Fibroblast of lung (primary cell): ENCODE results near the gene GREB1. TPM values are rescaled to one million over a fixed set of nuclear protein-coding genes. Genes with fewer than 3 reads are reported as not detected.

Experiments used
- DNase-seq, 2 donors: peaks; one replicate each; pipeline versions ENCODE4 v3.0.0 to v3.0.0-alpha.2; 2010; ENCODE audit warnings: low read depth in 2 of 2
- H2AFZ ChIP-seq: 2 replicates; pipeline ENCODE4 v1.5.1; 2012; ENCODE audit warnings: low read length, control low read depth, inconsistent platforms
- H3K27ac ChIP-seq: 2 replicates; pipeline ENCODE4 v1.5.1; 2011; ENCODE audit warnings: low read length, control low read depth; ENCODE audit not compliant: insufficient read depth
- H3K27me3 ChIP-seq: 2 replicates; pipeline ENCODE4 v1.5.1; 2011; ENCODE audit warnings: mild to moderate bottlenecking, low read length; ENCODE audit not compliant: control insufficient read depth, insufficient read depth
- H3K36me3 ChIP-seq: 2 replicates; pipeline ENCODE4 v1.5.1; 2011; ENCODE audit warnings: low read length; ENCODE audit not compliant: control insufficient read depth, insufficient read depth
- H3K4me1 ChIP-seq: 2 replicates; pipeline ENCODE4 v1.5.1; 2011; ENCODE audit warnings: low read length; ENCODE audit not compliant: control insufficient read depth, insufficient read depth; ENCODE audit errors: extremely low read depth
- H3K4me2 ChIP-seq: 2 replicates; pipeline ENCODE4 v1.5.1; 2011; ENCODE audit warnings: low read length, control low read depth; ENCODE audit not compliant: insufficient read depth; ENCODE audit errors: extremely low read depth
- H3K4me3 ChIP-seq, 4 experiments: fragments of 200-600 bp in 1 of 4; sonication (generic) in 1 of 4; replicated peaks in 1 of 4; 2 replicates each; pipeline ENCODE4 v1.5.1; 2011 to 2016; ENCODE audit warnings: low read length in 4 of 4, low read depth in 3 of 4, mild to moderate bottlenecking in 3 of 4, control low read depth in 2 of 4, inconsistent platforms in 1 of 4, mixed read lengths in 1 of 4; ENCODE audit not compliant: insufficient read depth in 1 of 4; ENCODE audit errors: control extremely low read depth in 1 of 4
- H3K79me2 ChIP-seq: 2 replicates; pipeline ENCODE4 v1.5.1; 2012; ENCODE audit warnings: mild to moderate bottlenecking, low read length, inconsistent platforms; ENCODE audit not compliant: control insufficient read depth, insufficient read depth
- H3K9ac ChIP-seq: 2 replicates; pipeline ENCODE4 v1.5.1; 2011; ENCODE audit warnings: mild to moderate bottlenecking, low read length, control low read depth; ENCODE audit not compliant: insufficient read depth
- H3K9me3 ChIP-seq: 2 replicates; pipeline ENCODE4 v1.5.1; 2012; ENCODE audit warnings: low read depth, low read length; ENCODE audit not compliant: control insufficient read depth, insufficient read depth
- H4K20me1 ChIP-seq: 2 replicates; pipeline ENCODE4 v1.5.1; 2011; ENCODE audit warnings: low read length; ENCODE audit not compliant: control insufficient read depth, insufficient read depth; ENCODE audit errors: extremely low read depth
- EZH2 ChIP-seq: IDR thresholded peaks from 2 replicates; pipeline ENCODE4 v1.5.1; 2012; ENCODE audit warnings: low read length, control low read depth, mild to moderate bottlenecking; ENCODE audit errors: missing control alignments
- polyA plus RNA-seq, 2 donors: library from polyadenylated mRNA; depleted of rRNA in 1 of 2; stranded (reverse) in 1 of 2; unstranded in 1 of 2; fragments of >200 nt; gene quantifications; 2 replicates each; pipeline ENCODE4 v1.2.1, GENCODE V29; 2011 to 2012; ENCODE audit warnings: missing spikeins in 1 of 2
- total RNA-seq: library from RNA; depleted of rRNA; stranded (reverse); fragments of >200 nt; gene quantifications from 2 replicates; pipeline ENCODE4 v1.2.1, GENCODE V29; 2014
- TF ChIP-seq, protein P1 (sequence below), 2 donors: IDR thresholded peaks in 1 of 2; conservative IDR thresholded peaks in 1 of 2; 1 replicate in 1 of 2; 2 replicates in 1 of 2; pipeline ENCODE4 v1.5.1; 2011 to 2012; ENCODE audit warnings: low read length in 2 of 2, control low read depth in 1 of 2, inconsistent platforms in 1 of 2, low read depth in 1 of 2, mild to moderate bottlenecking in 1 of 2

GREB1 gene
- total and polyA plus RNA-seq, 2 donors (not counting 1 experiment from before 2014, with no cell fraction given) = 0.06 to 2.0 TPM

DNA sequence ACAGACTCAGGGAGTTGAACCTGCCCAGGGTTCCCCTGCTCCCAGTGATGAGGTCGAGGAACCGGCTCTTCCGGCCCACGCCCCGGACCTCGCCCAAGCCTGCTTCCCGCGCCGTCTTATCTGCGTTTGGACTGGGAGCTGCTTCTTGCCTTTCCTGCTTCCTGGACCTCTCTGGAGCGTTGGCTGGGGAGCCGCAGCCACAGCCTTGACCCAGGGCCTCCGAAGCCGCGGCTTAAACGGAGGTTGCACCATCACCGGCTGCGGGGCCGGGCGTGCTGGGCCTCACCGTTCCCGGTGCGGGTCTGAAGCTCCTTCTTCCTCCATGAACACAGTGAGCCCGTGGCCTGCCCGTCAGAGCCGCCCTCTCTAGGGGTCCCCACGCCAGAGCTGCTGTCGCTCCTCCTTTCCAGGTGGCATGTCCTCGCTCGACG, 122.8 kb downstream of the GREB1 start:
- Histone ChIP-seq H3K27ac (no peak overlapping the region), H2AFZ (no peak overlapping the region), H3K79me2 (no peaks in the 10 kb centered on the region), H3K27me3 (peaks cover 13% of the 10 kb centered on the region), H3K9me3 (no peaks in the 10 kb centered on the region), H3K4me3 (no peak overlapping the region), H3K4me2 (no peak overlapping the region), H4K20me1 (no peaks in the 10 kb centered on the region), H3K36me3 (no peaks in the 10 kb centered on the region), H3K9ac (no peak overlapping the region), H3K4me1 (no peaks in the 10 kb centered on the region)
- TF ChIP-seq EZH2 = no peak
- TF ChIP-seq, protein P1, sequence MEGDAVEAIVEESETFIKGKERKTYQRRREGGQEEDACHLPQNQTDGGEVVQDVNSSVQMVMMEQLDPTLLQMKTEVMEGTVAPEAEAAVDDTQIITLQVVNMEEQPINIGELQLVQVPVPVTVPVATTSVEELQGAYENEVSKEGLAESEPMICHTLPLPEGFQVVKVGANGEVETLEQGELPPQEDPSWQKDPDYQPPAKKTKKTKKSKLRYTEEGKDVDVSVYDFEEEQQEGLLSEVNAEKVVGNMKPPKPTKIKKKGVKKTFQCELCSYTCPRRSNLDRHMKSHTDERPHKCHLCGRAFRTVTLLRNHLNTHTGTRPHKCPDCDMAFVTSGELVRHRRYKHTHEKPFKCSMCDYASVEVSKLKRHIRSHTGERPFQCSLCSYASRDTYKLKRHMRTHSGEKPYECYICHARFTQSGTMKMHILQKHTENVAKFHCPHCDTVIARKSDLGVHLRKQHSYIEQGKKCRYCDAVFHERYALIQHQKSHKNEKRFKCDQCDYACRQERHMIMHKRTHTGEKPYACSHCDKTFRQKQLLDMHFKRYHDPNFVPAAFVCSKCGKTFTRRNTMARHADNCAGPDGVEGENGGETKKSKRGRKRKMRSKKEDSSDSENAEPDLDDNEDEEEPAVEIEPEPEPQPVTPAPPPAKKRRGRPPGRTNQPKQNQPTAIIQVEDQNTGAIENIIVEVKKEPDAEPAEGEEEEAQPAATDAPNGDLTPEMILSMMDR (conservative IDR thresholded peaks at IDR 0.05 in 1 of 2, IDR thresholded peaks at IDR 0.05 in 1 of 2; ENCODE audit: low read depth in 1 of 2, low read length in 2 of 2) = no peak
- no peak for DNase-seq

DNA sequence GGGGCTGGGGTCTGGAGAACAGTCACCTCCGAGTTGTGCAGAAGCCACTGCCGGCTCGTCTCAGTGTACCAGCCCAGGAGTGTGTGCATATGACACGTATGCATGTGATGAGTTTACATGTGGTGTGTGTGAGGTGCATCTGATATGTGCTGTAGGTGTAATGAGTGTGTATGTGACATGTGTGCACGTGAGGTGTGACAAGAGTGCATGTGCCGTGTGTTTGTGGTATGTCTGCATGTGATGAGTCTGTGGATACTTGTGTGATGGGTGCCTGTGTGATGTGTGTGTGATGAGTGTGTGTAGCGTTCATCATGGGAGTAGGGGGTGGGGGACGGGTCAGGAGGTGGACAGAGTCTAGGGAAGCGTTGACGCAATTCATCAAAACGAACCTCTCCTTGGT, 123.3 kb downstream of the GREB1 start:
- H3K9ac ChIP-seq = no peak overlapping the region
- DNase-seq = no peak
- no peaks in the 10 kb centered on the region for H3K36me3 ChIP-seq
- TF ChIP-seq EZH2 = no peak
- TF ChIP-seq, protein P1 (conservative IDR thresholded peaks at IDR 0.05 in 1 of 2, IDR thresholded peaks at IDR 0.05 in 1 of 2; ENCODE audit: low read depth in 1 of 2, low read length in 2 of 2) = no peak
- no peak overlapping the region for H3K27ac ChIP-seq
- no peak overlapping the region for H2AFZ ChIP-seq
- H3K4me2 ChIP-seq = no peak overlapping the region
- no peak overlapping the region for H3K4me3 ChIP-seq
- peaks cover 9% of the 10 kb centered on the region for H3K27me3 ChIP-seq
- no peaks in the 10 kb centered on the region for H3K79me2 ChIP-seq
- no peaks in the 10 kb centered on the region for H3K9me3 ChIP-seq
- no peaks in the 10 kb centered on the region for H3K4me1 ChIP-seq
- H4K20me1 ChIP-seq = no peaks in the 10 kb centered on the region

- TF ChIP-seq, protein P1 (conservative IDR thresholded peaks at IDR 0.05 in 1 of 2, IDR thresholded peaks at IDR 0.05 in 1 of 2; ENCODE audit: low read depth in 1 of 2, low read length in 2 of 2) = no peak
- no peak for TF ChIP-seq EZH2
- H2AFZ ChIP-seq = no peak overlapping the region
- H3K27me3 ChIP-seq = peaks cover 6% of the 10 kb centered on the region
- H3K4me3 ChIP-seq = no peak overlapping the region
- H4K20me1 ChIP-seq = no peaks in the 10 kb centered on the region
- no peaks in the 10 kb centered on the region for H3K79me2 ChIP-seq
- no peaks in the 10 kb centered on the region for H3K9me3 ChIP-seq
- no peaks in the 10 kb centered on the region for H3K4me1 ChIP-seq
- DNase-seq = no peak
- H3K9ac ChIP-seq = no peak overlapping the region
- no peaks in the 10 kb centered on the region for H3K36me3 ChIP-seq
- no peak overlapping the region for H3K27ac ChIP-seq
- no peak overlapping the region for H3K4me2 ChIP-seq
Observed at GRCh38 chr2:11657646-11658045, 123.8 kb downstream of the GREB1 start.
